SU-DHL-6 (cell line): ENCODE results near the gene GPRASP1.
"Not testable (repeated sequence)": the region's sequence is repeated elsewhere in the genome, so short reads cannot be mapped to it uniquely, and the experiment has no call there.

Experiments
- H2AFZ ChIP-seq: fragments of 200-600 bp; sonication (generic); 2 replicates; pipeline ENCODE4 v1.6.1; 2014; ENCODE audit warnings: low read depth, mild to moderate bottlenecking, moderate library complexity, mixed read lengths, antibody characterized with exemption, low read length; ENCODE audit not compliant: severe bottlenecking
- H3F3A ChIP-seq: fragments of 200-600 bp; shearing (Covaris generic); 2 replicates; pipeline ENCODE4 v1.6.0; 2016; ENCODE audit warnings: antibody characterized with exemption, mild to moderate bottlenecking; ENCODE audit not compliant: insufficient read depth
- H3K27ac ChIP-seq: fragments of 200-600 bp; sonication (generic); 2 replicates; pipeline ENCODE4 v1.5.1; 2016; ENCODE audit warnings: low read depth, mild to moderate bottlenecking, low read length, moderate library complexity, mixed read lengths
- H3K27me3 ChIP-seq: fragments of 200-600 bp; sonication (generic), shearing (Covaris generic); 2 replicates; pipeline ENCODE4 v1.6.0; 2014; ENCODE audit warnings: mild to moderate bottlenecking, low read length
- H3K36me3 ChIP-seq: fragments of 200-600 bp; sonication (generic); 2 replicates; pipeline ENCODE4 v1.6.1; 2014; ENCODE audit warnings: mild to moderate bottlenecking, low read length, mixed read lengths
- H3K4me2 ChIP-seq: fragments of 300-600, 200-600 bp; shearing (Covaris generic), sonication (generic); 2 replicates; pipeline ENCODE4 v1.6.0; 2014; ENCODE audit warnings: low read length, low read depth, mild to moderate bottlenecking; ENCODE audit not compliant: poor library complexity, severe bottlenecking
- H3K4me3 ChIP-seq: fragments of 200-600 bp; sonication (generic); 2 replicates; pipeline ENCODE4 v1.5.1; 2014; ENCODE audit warnings: antibody characterized with exemption, low read length, mild to moderate bottlenecking, mixed read lengths; ENCODE audit not compliant: insufficient read depth, poor library complexity, severe bottlenecking
- H3K79me2 ChIP-seq: fragments of 200-600 bp; sonication (generic); 2 replicates; pipeline ENCODE4 v1.6.1; 2014; ENCODE audit warnings: mild to moderate bottlenecking, low read length, moderate library complexity; ENCODE audit not compliant: insufficient read depth
- H3K9ac ChIP-seq: fragments of 200-600 bp; sonication (generic); 2 replicates; pipeline ENCODE4 v1.7.0; 2014; ENCODE audit warnings: mild to moderate bottlenecking, low read length
- H3K9me2 ChIP-seq: fragments of 200-600 bp; sonication (generic); replicated peaks from 2 replicates; pipeline ENCODE4 v1.6.1; 2014; ENCODE audit warnings: low read length; ENCODE audit not compliant: insufficient read depth
- H3K9me3 ChIP-seq: fragments of 200-600 bp; sonication (generic); 2 replicates; pipeline ENCODE4 v1.6.1; 2014; ENCODE audit warnings: low read length, mixed read lengths; ENCODE audit not compliant: insufficient read depth
- H4K20me1 ChIP-seq: fragments of 200-600 bp; sonication (generic); 2 replicates; pipeline ENCODE4 v1.6.1; 2014; ENCODE audit warnings: low read depth, mild to moderate bottlenecking, antibody characterized with exemption, low read length, moderate library complexity, mixed read lengths
- EZH2phosphoT487 ChIP-seq: fragments of 200-600 bp; sonication (generic), shearing (Covaris generic); conservative IDR thresholded peaks from 2 replicates; pipeline ENCODE4 v1.6.1; 2018; ENCODE audit warnings: mild to moderate bottlenecking, antibody characterized with exemption, low read length, moderate library complexity, mixed read lengths
- TF ChIP-seq, protein P1 (sequence below): fragments of 200-600 bp; sonication (generic); IDR thresholded peaks from one replicate; pipeline ENCODE4 v1.5.1; 2017; ENCODE audit warnings: antibody characterized with exemption, mild to moderate bottlenecking, low read length, moderate library complexity; ENCODE audit not compliant: insufficient read depth, poor library complexity, severe bottlenecking

Gene GPRASP1

DNA sequence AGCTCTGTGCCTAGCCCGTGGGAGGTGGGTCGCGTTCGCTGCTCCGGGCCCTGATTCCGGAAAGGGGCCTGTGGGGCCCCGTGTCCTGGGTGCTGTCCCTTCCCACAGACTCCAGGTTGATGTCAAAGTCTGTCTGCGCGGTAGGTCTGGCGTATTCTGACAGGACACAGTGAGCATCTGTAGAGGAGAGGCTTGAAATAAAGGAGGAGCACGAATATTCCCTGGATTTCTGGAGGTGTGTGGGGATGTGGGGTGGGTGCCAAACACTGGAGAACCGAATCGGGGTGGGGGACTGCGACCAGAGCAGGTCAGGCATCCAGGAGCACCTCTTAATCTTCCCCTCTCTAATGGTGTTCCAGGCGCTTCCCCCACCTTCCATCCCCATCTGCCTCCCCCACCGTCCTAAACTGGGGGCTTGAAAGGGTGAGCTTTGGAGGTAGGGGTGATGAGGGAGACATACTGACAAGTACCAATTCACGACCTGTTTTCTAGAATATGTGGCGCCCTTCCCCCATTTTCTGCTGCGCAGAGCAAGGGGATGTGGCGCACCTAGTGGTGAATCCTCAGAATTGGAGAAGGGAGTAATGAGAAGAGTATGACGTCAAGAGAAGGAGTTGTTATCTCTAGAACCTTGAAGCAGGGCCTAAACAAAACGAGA, 877 bp downstream of the GPRASP1 start:
- Histone ChIP-seq H3K27ac (no peak overlapping the region), H3K36me3 (no peaks in the 10 kb centered on the region), H3K27me3 (no peaks in the 10 kb centered on the region), H3K79me2 (no peaks in the 10 kb centered on the region), H3K9me3 (no peaks in the 10 kb centered on the region), H2AFZ (no peak overlapping the region), H3K4me2 (peak overlapping the region; percentile 17), H3K4me3 (no peak overlapping the region), H3F3A (no peaks in the 10 kb centered on the region), H3K9me2 (no peaks in the 10 kb centered on the region), H4K20me1 (no peaks in the 10 kb centered on the region), H3K9ac (no peak overlapping the region)
- no peak for TF ChIP-seq EZH2phosphoT487
- TF ChIP-seq, protein P1, sequence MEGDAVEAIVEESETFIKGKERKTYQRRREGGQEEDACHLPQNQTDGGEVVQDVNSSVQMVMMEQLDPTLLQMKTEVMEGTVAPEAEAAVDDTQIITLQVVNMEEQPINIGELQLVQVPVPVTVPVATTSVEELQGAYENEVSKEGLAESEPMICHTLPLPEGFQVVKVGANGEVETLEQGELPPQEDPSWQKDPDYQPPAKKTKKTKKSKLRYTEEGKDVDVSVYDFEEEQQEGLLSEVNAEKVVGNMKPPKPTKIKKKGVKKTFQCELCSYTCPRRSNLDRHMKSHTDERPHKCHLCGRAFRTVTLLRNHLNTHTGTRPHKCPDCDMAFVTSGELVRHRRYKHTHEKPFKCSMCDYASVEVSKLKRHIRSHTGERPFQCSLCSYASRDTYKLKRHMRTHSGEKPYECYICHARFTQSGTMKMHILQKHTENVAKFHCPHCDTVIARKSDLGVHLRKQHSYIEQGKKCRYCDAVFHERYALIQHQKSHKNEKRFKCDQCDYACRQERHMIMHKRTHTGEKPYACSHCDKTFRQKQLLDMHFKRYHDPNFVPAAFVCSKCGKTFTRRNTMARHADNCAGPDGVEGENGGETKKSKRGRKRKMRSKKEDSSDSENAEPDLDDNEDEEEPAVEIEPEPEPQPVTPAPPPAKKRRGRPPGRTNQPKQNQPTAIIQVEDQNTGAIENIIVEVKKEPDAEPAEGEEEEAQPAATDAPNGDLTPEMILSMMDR: peak; percentile 9

DNA sequence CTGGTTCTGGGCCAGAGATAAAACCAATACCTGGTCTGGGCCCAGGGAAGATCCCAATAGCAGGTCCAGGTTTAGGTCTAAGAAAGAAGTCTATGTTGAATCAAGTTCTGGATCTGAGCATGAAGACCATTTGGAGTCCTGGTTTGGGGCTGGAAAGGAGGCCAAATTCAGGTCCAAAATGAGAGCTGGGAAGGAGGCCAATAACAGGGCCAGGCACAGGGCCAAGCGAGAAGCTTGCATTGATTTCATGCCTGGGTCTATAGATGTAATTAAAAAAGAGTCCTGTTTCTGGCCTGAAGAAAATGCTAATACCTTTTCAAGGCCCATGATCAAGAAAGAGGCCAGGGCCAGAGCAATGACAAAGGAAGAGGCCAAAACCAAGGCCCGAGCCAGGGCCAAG, 3.4 kb downstream of the GPRASP1 start:
- H3K9ac ChIP-seq: no peak overlapping the region
- no peaks in the 10 kb centered on the region for H3K36me3 ChIP-seq
- H3K9me3 ChIP-seq: no peaks in the 10 kb centered on the region
- H3F3A ChIP-seq: no peaks in the 10 kb centered on the region
- no peaks in the 10 kb centered on the region for H4K20me1 ChIP-seq
- H3K4me2 ChIP-seq: no peak overlapping the region
- no peaks in the 10 kb centered on the region for H3K9me2 ChIP-seq
- no peaks in the 10 kb centered on the region for H3K79me2 ChIP-seq
- H3K4me3 ChIP-seq: no peak overlapping the region
- H2AFZ ChIP-seq: no peak overlapping the region
- no peak overlapping the region for H3K27ac ChIP-seq
- H3K27me3 ChIP-seq: no peaks in the 10 kb centered on the region
- no peak for TF ChIP-seq EZH2phosphoT487
- TF ChIP-seq, protein P1: no peak

DNA sequence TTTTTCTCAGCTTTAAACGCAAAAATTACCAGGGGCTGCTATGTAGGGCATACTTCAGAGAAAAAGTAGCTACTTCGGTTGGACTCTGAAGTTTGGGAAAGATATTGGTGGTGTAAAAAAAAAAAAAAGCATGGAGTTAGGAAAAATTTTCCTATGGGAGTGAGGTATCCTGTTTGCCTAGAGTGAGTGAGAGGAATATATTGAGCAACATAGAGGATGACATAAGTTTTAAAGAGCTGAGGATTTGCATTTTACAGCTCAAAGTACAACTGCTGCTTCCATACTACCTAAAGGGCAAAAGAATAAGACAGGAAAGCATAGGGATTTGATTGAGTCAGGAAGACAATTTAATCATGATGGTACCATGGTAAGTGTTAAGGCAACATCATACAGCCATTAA, 7.3 kb downstream of the GPRASP1 start:
- H3K27ac ChIP-seq: no peak overlapping the region
- H3K4me3 ChIP-seq: no peak overlapping the region
- H3K4me2 ChIP-seq: peak overlapping the region; percentile 75
- no peaks in the 10 kb centered on the region for H4K20me1 ChIP-seq
- H3K79me2 ChIP-seq: no peaks in the 10 kb centered on the region
- H3K9me3 ChIP-seq: no peaks in the 10 kb centered on the region
- H3K9me2 ChIP-seq: no peaks in the 10 kb centered on the region
- no peaks in the 10 kb centered on the region for H3K27me3 ChIP-seq
- no peak overlapping the region for H2AFZ ChIP-seq
- H3F3A ChIP-seq: no peaks in the 10 kb centered on the region
- no peak for TF ChIP-seq EZH2phosphoT487
- no peak overlapping the region for H3K9ac ChIP-seq
- no peaks in the 10 kb centered on the region for H3K36me3 ChIP-seq

DNA sequence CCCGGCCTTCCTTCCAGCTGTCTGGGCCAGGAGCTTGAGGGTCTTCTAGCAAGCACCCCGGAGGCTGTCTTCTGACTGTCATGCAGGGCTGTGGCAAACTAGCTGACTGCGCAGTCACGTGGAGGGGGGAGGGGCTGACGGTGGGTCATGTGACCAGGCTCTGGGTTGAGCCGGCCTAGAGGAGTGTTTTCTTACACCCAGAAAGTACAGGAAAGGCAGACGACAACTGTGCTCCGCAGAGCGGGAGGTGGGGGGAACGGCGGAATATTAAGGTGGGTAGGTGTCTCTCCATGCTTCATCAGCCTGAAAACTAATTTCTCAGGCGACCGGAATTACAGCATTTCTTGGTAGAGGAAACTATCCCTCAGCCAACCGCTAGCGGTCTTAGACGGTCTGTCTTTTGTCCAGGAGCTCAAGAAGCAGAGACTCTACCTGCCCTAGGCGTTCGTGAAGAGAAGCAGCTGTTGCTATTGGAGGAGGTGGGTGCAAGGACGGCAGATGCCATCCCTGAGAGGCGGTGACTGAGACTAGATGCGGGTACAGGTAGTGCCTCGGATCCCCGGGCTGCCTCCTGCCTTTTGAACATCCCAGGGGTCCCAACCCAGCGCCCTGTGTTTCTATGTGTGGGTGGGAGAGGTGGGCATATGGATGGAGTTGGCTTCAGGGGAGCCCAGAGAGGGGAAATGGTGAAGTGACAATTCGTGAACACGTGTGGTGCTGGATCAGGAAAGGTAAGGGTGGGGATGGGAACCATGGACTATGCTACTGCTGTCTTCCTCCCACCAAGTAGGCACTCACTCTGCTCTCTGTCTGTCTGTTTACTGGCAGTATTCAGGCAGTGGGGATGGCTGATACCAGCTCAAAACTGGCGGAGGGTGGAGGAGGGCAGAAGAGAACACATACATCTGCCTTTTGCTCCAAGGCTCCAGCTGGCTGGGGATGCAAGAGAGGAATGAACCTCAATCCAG, 8.8 kb downstream of the GPRASP1 start:
- no peak for TF ChIP-seq EZH2phosphoT487
- TF ChIP-seq, protein P1: no peak
- H3K4me3 ChIP-seq: peak overlapping the region; percentile 69
- H3K27me3 ChIP-seq: no peaks in the 10 kb centered on the region
- no peaks in the 10 kb centered on the region for H3K79me2 ChIP-seq
- no peaks in the 10 kb centered on the region for H4K20me1 ChIP-seq
- no peaks in the 10 kb centered on the region for H3K9me3 ChIP-seq
- peak overlapping the region; percentile 64 for H3K9ac ChIP-seq
- H3K36me3 ChIP-seq: no peaks in the 10 kb centered on the region
- H3K4me2 ChIP-seq: peak overlapping the region; percentile 75
- no peaks in the 10 kb centered on the region for H3K9me2 ChIP-seq
- no peaks in the 10 kb centered on the region for H3F3A ChIP-seq
- peak overlapping the region; percentile 93 for H2AFZ ChIP-seq
- H3K27ac ChIP-seq: no peak overlapping the region

DNA sequence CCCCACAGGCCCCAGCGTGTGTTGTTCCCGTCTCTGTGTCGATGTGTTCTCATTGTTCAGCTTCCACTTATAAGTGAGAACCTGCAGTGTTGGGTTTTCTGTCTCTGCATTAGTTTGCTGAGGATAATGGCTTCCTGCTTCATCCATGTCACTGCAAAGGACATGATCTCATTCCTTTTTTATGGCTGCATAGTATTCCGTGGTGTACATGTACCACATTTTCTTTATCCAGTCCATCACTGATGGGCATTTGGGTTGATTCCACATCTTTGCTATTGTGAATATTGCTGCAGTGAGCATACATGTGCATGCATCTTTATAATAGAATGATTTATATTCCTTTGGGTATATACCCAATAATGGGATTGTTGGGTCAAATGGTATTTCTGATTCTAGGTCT, 12.5 kb downstream of the GPRASP1 start:
- H3K9ac ChIP-seq, H3K27ac ChIP-seq, H3K79me2 ChIP-seq, H3F3A ChIP-seq, H3K9me2 ChIP-seq, H3K9me3 ChIP-seq, H3K4me3 ChIP-seq, H3K27me3 ChIP-seq, H2AFZ ChIP-seq, H3K36me3 ChIP-seq, H3K4me2 ChIP-seq, H4K20me1 ChIP-seq: not testable (repeated sequence)
